Thoracic aorta (tissue), 2 donors: Measurements from ENCODE around the gene AK3. TPM values are rescaled to one million over a fixed set of nuclear protein-coding genes. Genes with fewer than 3 reads are reported as not detected.
"Not testable (repeated sequence)": the region's sequence is repeated elsewhere in the genome, so short reads cannot be mapped to it uniquely, and the experiment has no call there.

Experiments used
- ATAC-seq: fragments of 150-250 bp; one replicate; pipeline ENCODE4 v1.8.0; 2017; ENCODE audit warnings: low read depth; ENCODE audit not compliant: insufficient number of reproducible peaks, low FRiP score
- DNase-seq: peaks from one replicate; pipeline ENCODE4 v3.0.0-alpha.2; 2020; ENCODE audit warnings: low spot score
- H3K27ac ChIP-seq, 2 donors: fragments of 200-600 bp; sonication (generic); 1 replicate in 1 of 2; 2 replicates in 1 of 2; pipeline ENCODE4 v1.5.1; 2016; ENCODE audit warnings: mild to moderate bottlenecking in 2 of 2, moderate library complexity in 2 of 2
- H3K27me3 ChIP-seq: fragments of 200-600 bp; sonication (generic); replicated peaks from 2 replicates; pipeline ENCODE4 v1.6.0; 2016; ENCODE audit warnings: mild to moderate bottlenecking; ENCODE audit not compliant: insufficient read depth
- H3K36me3 ChIP-seq: fragments of 200-600 bp; sonication (generic); one replicate; pipeline ENCODE4 v1.5.1; 2016
- H3K4me1 ChIP-seq, 2 donors: fragments of 200-600 bp; sonication (generic); 1 replicate in 1 of 2; 2 replicates in 1 of 2; pipeline versions ENCODE4 v1.5.1 to v1.6.0; 2016; ENCODE audit warnings: low read depth in 2 of 2, mild to moderate bottlenecking in 1 of 2; ENCODE audit not compliant: control insufficient read depth in 1 of 2
- H3K4me3 ChIP-seq: fragments of 200-600 bp; sonication (generic); 2 replicates; pipeline ENCODE4 v1.5.1; 2016; ENCODE audit warnings: mild to moderate bottlenecking
- H3K9me3 ChIP-seq: fragments of 200-600 bp; sonication (generic); 2 replicates; pipeline ENCODE4 v1.5.1; 2016
- total RNA-seq, 2 donors: library from RNA; depleted of rRNA; stranded (reverse); fragments of >200 nt; gene quantifications; one replicate each; pipeline versions ENCODE4 v1.1.0 to v1.2.3, GENCODE V29; 2016
- TF ChIP-seq, protein P1 (sequence below): fragments of 200-600 bp; sonication (generic); IDR thresholded peaks from one replicate; pipeline ENCODE4 v1.5.1; 2019; ENCODE audit warnings: antibody characterized with exemption

Gene AK3
- total RNA-seq, 2 donors from 2014 or later: 50.5 to 72.9 TPM

GRCh38 chr9:4662989-4663792 is 77.8 kb downstream of the AK3 start:
- H3K27me3 ChIP-seq: no peaks in the 10 kb centered on the region
- peaks cover 13 to 47% of the 10 kb centered on the region in 2 donors for H3K4me1 ChIP-seq
- H3K36me3 ChIP-seq: no peaks in the 10 kb centered on the region
- H3K9me3 ChIP-seq: no peaks in the 10 kb centered on the region
- H3K4me3 ChIP-seq: peak overlapping the region; percentile 90
- peak overlapping the region; percentile 64 to 74 for H3K27ac ChIP-seq
- ATAC-seq (no peak), DNase-seq (no peak)
- TF ChIP-seq, protein P1, sequence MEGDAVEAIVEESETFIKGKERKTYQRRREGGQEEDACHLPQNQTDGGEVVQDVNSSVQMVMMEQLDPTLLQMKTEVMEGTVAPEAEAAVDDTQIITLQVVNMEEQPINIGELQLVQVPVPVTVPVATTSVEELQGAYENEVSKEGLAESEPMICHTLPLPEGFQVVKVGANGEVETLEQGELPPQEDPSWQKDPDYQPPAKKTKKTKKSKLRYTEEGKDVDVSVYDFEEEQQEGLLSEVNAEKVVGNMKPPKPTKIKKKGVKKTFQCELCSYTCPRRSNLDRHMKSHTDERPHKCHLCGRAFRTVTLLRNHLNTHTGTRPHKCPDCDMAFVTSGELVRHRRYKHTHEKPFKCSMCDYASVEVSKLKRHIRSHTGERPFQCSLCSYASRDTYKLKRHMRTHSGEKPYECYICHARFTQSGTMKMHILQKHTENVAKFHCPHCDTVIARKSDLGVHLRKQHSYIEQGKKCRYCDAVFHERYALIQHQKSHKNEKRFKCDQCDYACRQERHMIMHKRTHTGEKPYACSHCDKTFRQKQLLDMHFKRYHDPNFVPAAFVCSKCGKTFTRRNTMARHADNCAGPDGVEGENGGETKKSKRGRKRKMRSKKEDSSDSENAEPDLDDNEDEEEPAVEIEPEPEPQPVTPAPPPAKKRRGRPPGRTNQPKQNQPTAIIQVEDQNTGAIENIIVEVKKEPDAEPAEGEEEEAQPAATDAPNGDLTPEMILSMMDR: no peak

DNA sequence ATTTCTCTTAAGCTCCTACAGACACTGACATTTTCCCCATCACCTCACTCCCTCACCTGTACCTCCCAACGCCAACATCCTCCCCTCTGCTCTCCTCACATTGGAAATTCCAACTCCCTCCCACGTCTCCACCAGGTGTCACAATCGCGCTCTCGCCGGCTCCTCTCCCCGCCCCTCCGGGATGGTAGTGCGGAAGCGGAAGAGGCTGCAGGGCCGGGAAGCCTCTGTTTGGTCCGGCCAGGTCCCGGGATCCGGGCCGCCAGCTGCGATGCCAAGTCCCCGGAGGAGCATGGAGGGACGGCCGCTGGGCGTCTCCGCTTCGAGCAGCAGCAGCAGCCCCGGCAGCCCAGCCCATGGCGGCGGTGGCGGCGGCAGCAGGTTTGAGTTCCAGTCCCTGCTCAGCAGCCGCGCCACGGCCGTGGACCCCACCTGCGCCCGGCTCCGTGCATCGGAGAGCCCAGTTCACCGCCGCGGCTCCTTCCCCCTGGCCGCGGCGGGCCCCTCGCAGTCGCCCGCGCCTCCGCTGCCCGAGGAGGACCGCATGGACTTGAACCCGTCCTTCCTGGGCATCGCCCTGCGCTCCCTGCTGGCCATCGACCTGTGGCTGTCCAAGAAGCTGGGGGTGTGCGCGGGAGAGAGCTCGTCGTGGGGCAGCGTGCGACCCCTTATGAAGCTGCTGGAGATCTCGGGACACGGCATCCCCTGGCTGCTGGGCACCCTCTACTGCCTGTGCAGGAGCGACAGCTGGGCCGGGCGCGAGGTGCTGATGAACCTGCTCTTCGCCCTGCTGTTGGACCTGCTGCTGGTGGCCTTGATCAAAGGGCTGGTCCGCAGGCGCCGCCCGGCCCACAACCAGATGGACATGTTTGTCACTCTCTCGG is 78.7 kb downstream of the AK3 start, which contains the start of gene PLPP6:
PLPP6 (plus strand) TSS at position 187 of the 881 bp plus-strand sequence; CDS start at position 269, 82 bp downstream.
- H3K4me3 ChIP-seq: peak within 1 kb of the TSS; percentile 90
- TF ChIP-seq, protein P1: peak; percentile 29
- no peaks in the 10 kb centered on the region for H3K36me3 ChIP-seq
- no peaks in the 10 kb centered on the region for H3K27me3 ChIP-seq
- H3K4me1 ChIP-seq: peaks cover 13 to 47% of the 10 kb centered on the region in 2 donors
- ATAC-seq: peak; percentile 77
- H3K27ac ChIP-seq: peak within 1 kb of the TSS; percentile 64 to 74
- peak; percentile 51 for DNase-seq
- H3K9me3 ChIP-seq: no peaks in the 10 kb centered on the region

GRCh38 chr9:4661611-4662010 is 79.4 kb downstream of the AK3 start:
- ATAC-seq (no peak), DNase-seq (no peak)
- Histone ChIP-seq H3K36me3 (no peaks in the 10 kb centered on the region), H3K27ac (peak overlapping the region; percentile 64 to 74), H3K27me3 (no peaks in the 10 kb centered on the region), H3K9me3 (no peaks in the 10 kb centered on the region), H3K4me1 (peaks cover 13 to 44% of the 10 kb centered on the region in 2 donors), H3K4me3 (peak overlapping the region; percentile 90)
- TF ChIP-seq, protein P1: no peak

- no peaks in the 10 kb centered on the region for H3K36me3 ChIP-seq
- peak overlapping the region in 1 of 2 donors; percentile 74 for H3K27ac ChIP-seq
- H3K27me3 ChIP-seq: no peaks in the 10 kb centered on the region
- ATAC-seq (no peak), DNase-seq (no peak)
- peak overlapping the region; percentile 90 for H3K4me3 ChIP-seq
- TF ChIP-seq, protein P1: no peak
- H3K9me3 ChIP-seq: no peaks in the 10 kb centered on the region
- peaks cover 13 to 42% of the 10 kb centered on the region in 2 donors for H3K4me1 ChIP-seq
Measured at GRCh38 chr9:4661165-4661564, 79.8 kb downstream of the AK3 start.

DNA sequence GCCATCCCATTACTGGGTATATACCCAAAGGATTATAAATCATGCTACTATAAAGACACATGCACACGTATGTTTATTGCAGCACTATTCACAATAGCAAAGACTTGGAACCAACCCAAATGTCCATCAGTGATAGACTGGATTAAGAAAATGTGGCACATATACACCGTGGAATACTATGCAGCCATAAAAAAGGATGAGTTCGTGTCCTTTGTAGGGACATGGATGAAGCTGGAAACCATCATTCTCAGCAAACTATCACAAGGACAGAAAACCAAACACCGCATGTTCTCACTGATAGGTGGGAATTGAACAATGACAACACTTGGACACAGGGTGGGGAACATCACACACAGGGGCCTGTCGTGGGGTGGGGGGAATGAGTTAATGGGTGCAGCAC is 80.3 kb downstream of the AK3 start:
- not testable (repeated sequence) for H3K4me3 ChIP-seq, ATAC-seq, DNase-seq, H3K36me3 ChIP-seq, H3K9me3 ChIP-seq, H3K27me3 ChIP-seq
- peak overlapping the region in 1 of 2 donors; percentile 74 for H3K27ac ChIP-seq
- H3K4me1 ChIP-seq: peaks cover 13 to 39% of the 10 kb centered on the region in 2 donors

Other genes starting within 250 kb of the AK3 start
- 1 to 10 TPM; 4.5 to 5.0 TPM for gene PLPP6, start 78.9 kb downstream of the AK3 start, total RNA-seq
- 1 to 10 TPM; 1.8 to 2.4 TPM for gene SPATA6L, start 74.7 kb downstream of the AK3 start, total RNA-seq
- 10 to 100 TPM; 22.5 to 46.2 TPM for gene CDC37L1, start 61.6 kb downstream of the AK3 start, total RNA-seq
- gene RCL1, start 51.7 kb upstream of the AK3 start, total RNA-seq: 10 to 100 TPM; 29.6 to 62.2 TPM
- 10 to 100 TPM; 77.8 to 90.0 TPM for gene JAK2, start 244.1 kb upstream of the AK3 start, total RNA-seq